Chondrocyte (in vitro differentiated cells): ENCODE data around the gene RUFY2. TPM values are rescaled to one million over a fixed set of nuclear protein-coding genes. Genes with fewer than 3 reads are reported as not detected.

Source experiments
- DNase-seq: peaks from one replicate; pipeline ENCODE4 v3.0.0; 2021; ENCODE audit warnings: mixed read lengths, low spot score
- H3K27ac Mint-ChIP-seq: one replicate; pipeline ENCODE4 v1.8.0; 2021; ENCODE audit warnings: mild to moderate bottlenecking, moderate library complexity, mixed read lengths; ENCODE audit not compliant: unreplicated experiment
- H3K27me3 Mint-ChIP-seq: 2 replicates; pipeline ENCODE4 v1.8.0; 2021; ENCODE audit warnings: low read depth, mixed read lengths
- H3K36me3 Mint-ChIP-seq: 2 replicates; pipeline ENCODE4 v1.8.0; 2021; ENCODE audit warnings: low read depth, mixed read lengths
- H3K4me1 Mint-ChIP-seq: 2 replicates; pipeline ENCODE4 v1.8.0; 2021; ENCODE audit warnings: low read depth, mild to moderate bottlenecking, mixed read lengths
- H3K4me3 Mint-ChIP-seq: one replicate; pipeline ENCODE4 v1.8.0; 2021; ENCODE audit warnings: mild to moderate bottlenecking, moderate library complexity, mixed read lengths; ENCODE audit not compliant: unreplicated experiment
- H3K9me3 Mint-ChIP-seq: 2 replicates; pipeline ENCODE4 v1.8.0; 2021; ENCODE audit warnings: low read depth, mixed read lengths
- total RNA-seq: library from RNA; stranded (reverse); gene quantifications from 3 replicates; pipeline ENCODE4 v1.2.1, GENCODE V29; 2021
- TF ChIP-seq, protein P1 (sequence below): fragments of 200-600 bp; sonication (generic); IDR thresholded peaks from 2 replicates; pipeline ENCODE4 v1.5.0; 2021; ENCODE audit warnings: antibody characterized with exemption, mild to moderate bottlenecking, moderate library complexity

The RUFY2 gene
- total RNA-seq, 1 donor from 2014 or later = 20.2 TPM

DNA sequence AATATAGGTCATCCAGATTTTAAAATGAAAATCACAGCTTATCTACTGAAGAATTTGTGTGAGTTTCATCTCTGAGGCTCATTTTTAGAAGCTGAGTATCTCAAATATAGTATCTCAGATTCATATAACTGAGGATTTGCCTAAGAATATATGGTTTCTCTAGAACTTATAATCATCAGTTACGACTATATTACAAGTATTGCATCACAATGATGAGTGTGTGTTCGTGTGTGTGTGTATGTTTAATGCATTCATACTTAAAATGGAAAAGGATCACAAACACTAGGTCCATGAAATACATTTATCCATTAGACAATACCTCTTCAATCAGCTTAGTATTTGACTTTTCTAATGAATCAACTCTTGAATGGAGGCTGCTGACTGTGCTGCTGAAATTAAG lies 21.3 kb downstream of the RUFY2 start:
- DNase-seq = no peak
- Mint-ChIP-seq H3K27me3 (no peaks in the 10 kb centered on the region), H3K4me1 (no peaks in the 10 kb centered on the region), H3K4me3 (no peak overlapping the region), H3K9me3 (no peaks in the 10 kb centered on the region), H3K27ac (peak overlapping the region; percentile 8), H3K36me3 (peaks cover 22% of the 10 kb centered on the region)
- TF ChIP-seq, protein P1, sequence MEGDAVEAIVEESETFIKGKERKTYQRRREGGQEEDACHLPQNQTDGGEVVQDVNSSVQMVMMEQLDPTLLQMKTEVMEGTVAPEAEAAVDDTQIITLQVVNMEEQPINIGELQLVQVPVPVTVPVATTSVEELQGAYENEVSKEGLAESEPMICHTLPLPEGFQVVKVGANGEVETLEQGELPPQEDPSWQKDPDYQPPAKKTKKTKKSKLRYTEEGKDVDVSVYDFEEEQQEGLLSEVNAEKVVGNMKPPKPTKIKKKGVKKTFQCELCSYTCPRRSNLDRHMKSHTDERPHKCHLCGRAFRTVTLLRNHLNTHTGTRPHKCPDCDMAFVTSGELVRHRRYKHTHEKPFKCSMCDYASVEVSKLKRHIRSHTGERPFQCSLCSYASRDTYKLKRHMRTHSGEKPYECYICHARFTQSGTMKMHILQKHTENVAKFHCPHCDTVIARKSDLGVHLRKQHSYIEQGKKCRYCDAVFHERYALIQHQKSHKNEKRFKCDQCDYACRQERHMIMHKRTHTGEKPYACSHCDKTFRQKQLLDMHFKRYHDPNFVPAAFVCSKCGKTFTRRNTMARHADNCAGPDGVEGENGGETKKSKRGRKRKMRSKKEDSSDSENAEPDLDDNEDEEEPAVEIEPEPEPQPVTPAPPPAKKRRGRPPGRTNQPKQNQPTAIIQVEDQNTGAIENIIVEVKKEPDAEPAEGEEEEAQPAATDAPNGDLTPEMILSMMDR = no peak

DNA sequence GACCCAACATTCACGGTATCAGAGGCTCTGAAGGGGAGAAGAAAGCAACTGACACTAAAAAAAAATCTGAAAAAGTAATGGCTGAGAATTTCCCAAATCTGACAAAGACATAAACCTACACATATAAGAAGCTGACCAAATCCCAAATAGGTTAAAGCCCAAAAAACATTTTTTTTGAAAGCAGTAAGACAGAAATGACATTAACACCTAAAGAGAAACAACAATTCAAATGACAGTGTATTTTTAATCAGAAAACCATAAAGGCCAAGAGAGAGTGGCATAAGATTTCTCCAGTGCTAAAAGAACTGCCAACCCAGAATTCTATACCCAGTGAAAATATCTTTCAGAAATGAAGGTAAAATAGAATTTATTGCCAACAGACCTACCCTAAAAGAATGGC lies 35.5 kb downstream of the RUFY2 start:
- H3K9me3 Mint-ChIP-seq = peaks cover 10% of the 10 kb centered on the region
- no peaks in the 10 kb centered on the region for H3K4me1 Mint-ChIP-seq
- H3K36me3 Mint-ChIP-seq = peaks cover 31% of the 10 kb centered on the region
- no peak overlapping the region for H3K27ac Mint-ChIP-seq
- DNase-seq = no peak
- no peaks in the 10 kb centered on the region for H3K27me3 Mint-ChIP-seq
- no peak overlapping the region for H3K4me3 Mint-ChIP-seq
- TF ChIP-seq, protein P1 = no peak

DNA sequence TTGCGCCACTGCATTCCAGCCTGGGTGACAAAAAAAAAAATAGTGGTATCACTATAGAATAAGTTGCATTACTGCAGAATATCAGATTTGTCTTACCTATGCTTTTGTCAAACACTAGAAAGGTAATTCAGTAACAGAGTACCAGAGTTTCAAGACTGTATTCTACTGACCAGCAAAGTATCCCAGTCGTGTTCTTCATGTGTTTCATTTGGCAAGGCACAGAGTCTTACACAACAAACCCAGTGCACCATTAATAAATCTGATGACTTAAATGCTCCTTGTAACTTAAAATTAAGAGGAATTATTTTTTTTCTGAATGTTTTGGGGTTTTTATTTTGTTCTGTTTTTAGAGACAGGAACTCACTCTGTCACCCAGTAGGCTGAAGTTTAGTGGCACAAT lies 40.0 kb downstream of the RUFY2 start:
- H3K9me3 Mint-ChIP-seq = peaks cover 6% of the 10 kb centered on the region
- no peak overlapping the region for H3K4me3 Mint-ChIP-seq
- no peak overlapping the region for H3K27ac Mint-ChIP-seq
- H3K27me3 Mint-ChIP-seq = no peaks in the 10 kb centered on the region
- TF ChIP-seq, protein P1 = no peak
- DNase-seq = no peak
- H3K36me3 Mint-ChIP-seq = peaks cover 20% of the 10 kb centered on the region
- H3K4me1 Mint-ChIP-seq = no peaks in the 10 kb centered on the region

DNA sequence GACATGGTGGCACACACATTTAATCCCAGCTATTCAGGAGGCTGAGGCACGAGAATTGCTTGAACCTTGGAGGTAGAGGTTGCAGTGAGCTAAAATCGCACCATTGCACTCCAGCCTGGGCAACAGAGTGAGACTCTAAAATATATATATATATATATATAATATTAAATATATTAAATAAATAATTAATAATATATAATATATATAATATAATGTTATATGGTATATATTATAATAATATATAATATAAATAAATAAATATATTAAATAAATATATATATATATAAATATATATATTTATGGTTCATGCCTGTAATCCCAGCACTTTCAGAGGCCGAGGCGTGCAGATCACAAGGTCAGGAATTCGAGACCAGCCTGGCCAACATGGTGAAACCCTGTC lies 40.5 kb downstream of the RUFY2 start:
- no peaks in the 10 kb centered on the region for H3K4me1 Mint-ChIP-seq
- H3K36me3 Mint-ChIP-seq = peaks cover 20% of the 10 kb centered on the region
- H3K27me3 Mint-ChIP-seq = no peaks in the 10 kb centered on the region
- TF ChIP-seq, protein P1 = no peak
- no peak overlapping the region for H3K4me3 Mint-ChIP-seq
- no peak for DNase-seq
- H3K27ac Mint-ChIP-seq = no peak overlapping the region
- H3K9me3 Mint-ChIP-seq = peaks cover 5% of the 10 kb centered on the region

DNA sequence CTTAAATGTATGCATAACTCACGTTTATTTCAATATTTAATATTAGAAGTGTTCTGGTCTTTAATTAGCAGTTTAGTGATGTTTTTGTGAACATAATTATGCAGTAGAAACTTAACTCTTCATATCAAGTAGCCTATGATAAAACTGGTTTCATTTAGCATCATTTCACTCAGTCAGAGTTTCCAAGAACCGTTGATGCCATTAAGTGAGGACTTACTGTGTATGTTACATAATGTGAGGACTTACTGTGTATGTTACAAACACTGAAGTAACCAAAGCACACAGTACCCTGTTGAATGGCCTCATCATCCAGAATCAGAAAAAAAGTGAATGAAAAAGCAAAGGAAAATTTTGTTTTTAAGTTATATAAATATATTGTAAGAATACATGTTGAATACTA lies 41.5 kb downstream of the RUFY2 start:
- H3K27ac Mint-ChIP-seq = no peak overlapping the region
- TF ChIP-seq, protein P1 = no peak
- H3K27me3 Mint-ChIP-seq = no peaks in the 10 kb centered on the region
- no peaks in the 10 kb centered on the region for H3K4me1 Mint-ChIP-seq
- H3K4me3 Mint-ChIP-seq = no peak overlapping the region
- H3K36me3 Mint-ChIP-seq = peaks cover 16% of the 10 kb centered on the region
- peaks cover 2% of the 10 kb centered on the region for H3K9me3 Mint-ChIP-seq
- DNase-seq = no peak
